Thoracic aorta (tissue), 2 donors: ENCODE data around the gene CAB39. TPM values are rescaled to one million over a fixed set of nuclear protein-coding genes. Genes with fewer than 3 reads are reported as not detected.

Experiments
- ATAC-seq: fragments of 150-250 bp; one replicate; pipeline ENCODE4 v1.8.0; 2017; ENCODE audit warnings: low read depth; ENCODE audit not compliant: insufficient number of reproducible peaks, low FRiP score
- DNase-seq: peaks from one replicate; pipeline ENCODE4 v3.0.0-alpha.2; 2020; ENCODE audit warnings: low spot score
- H3K27ac ChIP-seq, 2 donors: fragments of 200-600 bp; sonication (generic); 1 replicate in 1 of 2; 2 replicates in 1 of 2; pipeline ENCODE4 v1.5.1; 2016; ENCODE audit warnings: mild to moderate bottlenecking in 2 of 2, moderate library complexity in 2 of 2
- H3K27me3 ChIP-seq: fragments of 200-600 bp; sonication (generic); replicated peaks from 2 replicates; pipeline ENCODE4 v1.6.0; 2016; ENCODE audit warnings: mild to moderate bottlenecking; ENCODE audit not compliant: insufficient read depth
- H3K36me3 ChIP-seq: fragments of 200-600 bp; sonication (generic); one replicate; pipeline ENCODE4 v1.5.1; 2016
- H3K4me1 ChIP-seq, 2 donors: fragments of 200-600 bp; sonication (generic); 1 replicate in 1 of 2; 2 replicates in 1 of 2; pipeline versions ENCODE4 v1.5.1 to v1.6.0; 2016; ENCODE audit warnings: low read depth in 2 of 2, mild to moderate bottlenecking in 1 of 2; ENCODE audit not compliant: control insufficient read depth in 1 of 2
- H3K4me3 ChIP-seq: fragments of 200-600 bp; sonication (generic); 2 replicates; pipeline ENCODE4 v1.5.1; 2016; ENCODE audit warnings: mild to moderate bottlenecking
- H3K9me3 ChIP-seq: fragments of 200-600 bp; sonication (generic); 2 replicates; pipeline ENCODE4 v1.5.1; 2016
- total RNA-seq, 2 donors: library from RNA; depleted of rRNA; stranded (reverse); fragments of >200 nt; gene quantifications; one replicate each; pipeline versions ENCODE4 v1.1.0 to v1.2.3, GENCODE V29; 2016
- TF ChIP-seq, protein P1 (sequence below): fragments of 200-600 bp; sonication (generic); IDR thresholded peaks from one replicate; pipeline ENCODE4 v1.5.1; 2019; ENCODE audit warnings: antibody characterized with exemption

CAB39 gene
- total RNA-seq, 2 donors from 2014 or later: 83.1 to 103 TPM

DNA sequence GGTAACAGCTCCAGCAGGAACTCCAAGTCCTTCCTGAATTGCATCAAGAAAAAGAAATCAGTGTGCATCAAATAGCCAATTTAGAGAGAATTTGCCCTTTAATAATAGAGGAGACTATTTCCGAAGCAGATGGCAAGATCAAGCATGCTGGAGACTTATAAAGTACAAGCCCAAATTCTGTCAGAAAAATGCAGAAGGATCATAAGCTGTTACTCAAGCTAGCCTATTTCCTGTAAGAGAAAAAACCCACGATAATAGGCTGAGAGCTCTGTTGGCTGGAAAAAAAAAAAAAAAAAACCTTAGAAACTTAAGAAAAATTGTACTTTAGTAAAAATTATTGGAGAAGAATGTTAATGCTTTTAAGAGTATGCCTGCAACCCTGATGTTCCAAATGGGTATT lies 127.7 kb downstream of the CAB39 start:
- Histone ChIP-seq H3K36me3 (no peaks in the 10 kb centered on the region), H3K4me1 (no peaks in the 10 kb centered on the region), H3K27ac (no peak overlapping the region), H3K27me3 (no peaks in the 10 kb centered on the region), H3K4me3 (no peak overlapping the region), H3K9me3 (peaks cover 7% of the 10 kb centered on the region)
- DNase-seq: no peak
- TF ChIP-seq, protein P1, sequence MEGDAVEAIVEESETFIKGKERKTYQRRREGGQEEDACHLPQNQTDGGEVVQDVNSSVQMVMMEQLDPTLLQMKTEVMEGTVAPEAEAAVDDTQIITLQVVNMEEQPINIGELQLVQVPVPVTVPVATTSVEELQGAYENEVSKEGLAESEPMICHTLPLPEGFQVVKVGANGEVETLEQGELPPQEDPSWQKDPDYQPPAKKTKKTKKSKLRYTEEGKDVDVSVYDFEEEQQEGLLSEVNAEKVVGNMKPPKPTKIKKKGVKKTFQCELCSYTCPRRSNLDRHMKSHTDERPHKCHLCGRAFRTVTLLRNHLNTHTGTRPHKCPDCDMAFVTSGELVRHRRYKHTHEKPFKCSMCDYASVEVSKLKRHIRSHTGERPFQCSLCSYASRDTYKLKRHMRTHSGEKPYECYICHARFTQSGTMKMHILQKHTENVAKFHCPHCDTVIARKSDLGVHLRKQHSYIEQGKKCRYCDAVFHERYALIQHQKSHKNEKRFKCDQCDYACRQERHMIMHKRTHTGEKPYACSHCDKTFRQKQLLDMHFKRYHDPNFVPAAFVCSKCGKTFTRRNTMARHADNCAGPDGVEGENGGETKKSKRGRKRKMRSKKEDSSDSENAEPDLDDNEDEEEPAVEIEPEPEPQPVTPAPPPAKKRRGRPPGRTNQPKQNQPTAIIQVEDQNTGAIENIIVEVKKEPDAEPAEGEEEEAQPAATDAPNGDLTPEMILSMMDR: no peak
- ATAC-seq: no peak

DNA sequence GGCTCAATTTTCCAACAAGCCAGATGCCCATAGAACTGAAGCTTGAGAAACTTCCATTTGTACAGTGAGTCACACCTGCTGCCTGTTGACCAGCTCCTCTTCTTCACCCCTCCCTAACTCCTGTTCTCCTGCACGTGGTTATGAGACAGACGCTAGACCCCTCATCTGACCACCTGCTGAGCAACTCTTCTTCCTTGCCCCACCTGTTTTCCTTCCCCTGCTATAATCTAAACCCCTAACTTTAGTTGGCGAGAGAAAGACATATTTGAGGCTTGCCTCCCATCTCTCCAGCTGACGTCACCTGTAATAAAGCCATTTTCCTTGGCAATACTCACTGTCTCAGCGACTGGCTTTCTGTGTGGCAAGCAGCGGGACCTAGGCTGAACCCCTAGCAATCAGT lies 129.8 kb downstream of the CAB39 start:
- Histone ChIP-seq H3K4me1 (peaks cover 0 to 1% of the 10 kb centered on the region in 2 donors), H3K27ac (no peak overlapping the region), H3K4me3 (no peak overlapping the region), H3K36me3 (no peaks in the 10 kb centered on the region), H3K27me3 (no peaks in the 10 kb centered on the region), H3K9me3 (peaks cover 7% of the 10 kb centered on the region)
- no peak for ATAC-seq
- TF ChIP-seq, protein P1: no peak
- no peak for DNase-seq

DNA sequence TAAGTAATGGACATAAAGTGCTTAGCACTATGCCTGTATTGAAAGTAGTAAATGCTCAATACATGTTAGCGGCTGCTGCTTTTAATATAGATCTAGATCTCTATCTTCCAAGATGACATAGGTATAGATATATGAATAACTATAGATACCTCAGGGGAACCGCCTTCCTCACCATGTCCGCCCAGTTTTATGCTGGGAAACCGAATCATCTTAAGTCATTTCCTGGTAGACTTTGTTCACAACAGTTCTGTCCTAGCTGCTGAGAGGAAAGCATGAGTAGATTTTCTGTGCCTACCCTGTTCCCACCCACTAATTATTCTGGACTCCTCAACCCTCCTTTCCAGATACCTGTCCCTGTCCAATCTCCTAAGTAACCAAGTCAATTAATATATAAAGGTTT lies 130.5 kb downstream of the CAB39 start:
- ATAC-seq: no peak
- TF ChIP-seq, protein P1: no peak
- Histone ChIP-seq H3K27ac (no peak overlapping the region), H3K4me3 (no peak overlapping the region), H3K9me3 (peaks cover 7% of the 10 kb centered on the region), H3K4me1 (peaks cover 0 to 4% of the 10 kb centered on the region in 2 donors), H3K36me3 (no peaks in the 10 kb centered on the region), H3K27me3 (no peaks in the 10 kb centered on the region)
- DNase-seq: no peak

DNA sequence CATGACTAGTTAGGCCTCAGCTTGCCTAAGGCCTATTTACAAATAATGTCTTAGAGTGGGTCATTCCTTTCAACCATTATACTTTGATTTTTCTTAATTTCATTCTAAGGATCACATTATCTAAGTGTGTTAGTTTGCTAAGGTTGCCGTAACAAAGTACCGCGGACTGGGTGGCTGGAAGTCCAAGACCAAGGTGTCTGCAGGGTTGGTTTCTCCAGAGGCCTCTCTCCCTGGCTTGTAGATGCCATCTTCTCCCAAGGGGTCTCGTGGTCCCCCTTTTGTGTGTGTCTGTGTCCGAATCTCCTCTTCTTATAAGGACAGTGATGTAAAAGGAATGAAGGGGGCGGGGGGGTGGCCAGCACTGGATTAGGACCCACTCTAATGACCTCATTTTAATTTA lies 133.7 kb downstream of the CAB39 start:
- TF ChIP-seq, protein P1: no peak
- no peak for ATAC-seq
- H3K9me3 ChIP-seq: no peaks in the 10 kb centered on the region

DNA sequence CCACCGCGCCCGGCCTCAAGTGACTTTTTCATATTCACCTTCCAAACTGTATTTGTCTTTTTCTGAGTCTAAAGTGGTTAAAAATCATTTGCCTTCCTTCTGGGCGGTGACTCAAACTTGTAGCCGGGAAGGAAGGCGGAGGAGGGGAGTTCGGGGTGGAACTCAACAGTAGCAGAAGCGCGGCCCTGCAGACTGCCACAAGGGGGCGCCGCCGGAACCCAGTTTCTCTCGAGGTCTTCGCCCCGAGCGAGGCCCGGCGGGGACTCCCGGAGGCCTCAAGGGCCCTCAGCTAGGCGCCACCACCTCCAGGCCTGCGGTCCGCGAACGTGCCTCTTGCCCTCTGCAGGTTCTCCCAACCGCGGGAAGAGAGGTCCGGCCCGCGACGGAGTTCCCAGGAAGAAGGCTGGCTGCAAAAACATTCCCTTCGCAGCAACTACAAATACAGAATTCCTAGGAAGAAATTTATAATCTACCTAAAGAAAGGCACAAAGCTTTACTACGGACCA lies 135.3 kb downstream of the CAB39 start:
- TF ChIP-seq, protein P1: peak; percentile 88
- Histone ChIP-seq H3K4me3 (peak overlapping the region; percentile 58), H3K4me1 (peaks cover 0 to 4% of the 10 kb centered on the region in 2 donors), H3K9me3 (no peaks in the 10 kb centered on the region), H3K27ac (no peak overlapping the region), H3K27me3 (no peaks in the 10 kb centered on the region), H3K36me3 (no peaks in the 10 kb centered on the region)
- ATAC-seq (peak; percentile 83), DNase-seq (peak; percentile 67)

More for the DNA sequence above, 133.7 kb downstream of the CAB39 start:
- DNase-seq: no peak
- H3K4me3 ChIP-seq: no peak overlapping the region
- H3K27me3 ChIP-seq: no peaks in the 10 kb centered on the region
- H3K27ac ChIP-seq: no peak overlapping the region
- H3K36me3 ChIP-seq: no peaks in the 10 kb centered on the region
- peaks cover 0 to 4% of the 10 kb centered on the region in 2 donors for H3K4me1 ChIP-seq
